ENCODE data around the gene HS2ST1.

- TF ChIP-seq CTCF (IDR thresholded peaks at IDR 0.05; ENCODE audit: extremely low read depth in 1 of 2, insufficient read depth in 1 of 2, low read depth in 1 of 2, low read length in 2 of 2) = no peak
- no peak for TF ChIP-seq POLR2A (IDR thresholded peaks at IDR 0.05; ENCODE audit: low read depth, low read length)
- TF ChIP-seq JUN (IDR thresholded peaks at IDR 0.05; ENCODE audit: borderline replicate concordance, insufficient read depth, insufficient read length, low read depth) = no peak
- no peak for TF ChIP-seq POLR2AphosphoS5 (IDR thresholded peaks at IDR 0.05; ENCODE audit: insufficient read depth, low read depth, low read length)
- no peak for TF ChIP-seq FOS (IDR thresholded peaks at IDR 0.05; ENCODE audit: borderline replicate concordance, insufficient read depth, low read length)
Measured at GRCh38 chr1:87093286-87093685, 178.9 kb downstream of the HS2ST1 start.
